ENCODE data around the gene HOXD3.

Gene HOXD3

GRCh38 chr2:176165370-176166050 is 8.4 kb downstream of the HOXD3 start:
- no peak overlapping the region for H3K27ac ChIP-seq (ENCODE audit: low read length)
- H3K9ac ChIP-seq (ENCODE audit: low read length) = no peak overlapping the region
- no peaks in the 10 kb centered on the region for H3K9me3 ChIP-seq (replicated peaks; ENCODE audit: insufficient read depth, low read length)
- no peaks in the 10 kb centered on the region for H3K9me2 ChIP-seq (replicated peaks; ENCODE audit: insufficient read depth, low read length)
- no peak overlapping the region for H3K4me2 ChIP-seq (ENCODE audit: low read depth, low read length)
- no peaks in the 10 kb centered on the region for H3K79me2 ChIP-seq (ENCODE audit: low read length)
- no peaks in the 10 kb centered on the region for H3K4me1 ChIP-seq (ENCODE audit: low read length)
- no peak for DNase-seq
- H3F3A ChIP-seq (ENCODE audit: insufficient read depth, low read length) = no peaks in the 10 kb centered on the region
- TF ChIP-seq EZH2 (optimal IDR thresholded peaks at IDR 0.05; ENCODE audit: low read depth, low read length) = no peak
- TF ChIP-seq CTCF (IDR thresholded peaks at IDR 0.05; ENCODE audit: low read length) = no peak
- no peak for TF ChIP-seq EZH2phosphoT487 (IDR thresholded peaks at IDR 0.05; ENCODE audit: low read length)
- H3K4me3 ChIP-seq (ENCODE audit: low read length) = no peak overlapping the region
- no peak overlapping the region for H2AFZ ChIP-seq (ENCODE audit: low read length)
- peaks cover 8% of the 10 kb centered on the region; the same call in 1 of the 2 replicates for H3K27me3 ChIP-seq (replicated peaks; ENCODE audit: insufficient read depth, low read length)
- H4K20me1 ChIP-seq (ENCODE audit: insufficient read depth, low read length) = no peaks in the 10 kb centered on the region
- H3K36me3 ChIP-seq (replicated peaks; ENCODE audit: insufficient read depth, low read length) = no peaks in the 10 kb centered on the region

GRCh38 chr2:176166272-176166671 is 9.2 kb downstream of the HOXD3 start:
- H3K9ac ChIP-seq (ENCODE audit: low read length) = no peak overlapping the region
- H3K27ac ChIP-seq (ENCODE audit: low read length) = no peak overlapping the region
- H3F3A ChIP-seq (ENCODE audit: insufficient read depth, low read length) = no peaks in the 10 kb centered on the region
- H3K9me2 ChIP-seq (replicated peaks; ENCODE audit: insufficient read depth, low read length) = no peaks in the 10 kb centered on the region
- H3K9me3 ChIP-seq (replicated peaks; ENCODE audit: insufficient read depth, low read length) = no peaks in the 10 kb centered on the region
- no peak overlapping the region for H3K4me2 ChIP-seq (ENCODE audit: low read depth, low read length)
- TF ChIP-seq CTCF (IDR thresholded peaks at IDR 0.05; ENCODE audit: low read length) = no peak
- no peak for TF ChIP-seq EZH2phosphoT487 (IDR thresholded peaks at IDR 0.05; ENCODE audit: low read length)
- TF ChIP-seq EZH2 (optimal IDR thresholded peaks at IDR 0.05; ENCODE audit: low read depth, low read length) = no peak
- H3K27me3 ChIP-seq (replicated peaks; ENCODE audit: insufficient read depth, low read length) = peaks cover 8% of the 10 kb centered on the region; the same call in 1 of the 2 replicates
- H3K4me1 ChIP-seq (ENCODE audit: low read length) = no peaks in the 10 kb centered on the region
- no peaks in the 10 kb centered on the region for H3K36me3 ChIP-seq (replicated peaks; ENCODE audit: insufficient read depth, low read length)
- H2AFZ ChIP-seq (ENCODE audit: low read length) = no peak overlapping the region
- no peak overlapping the region for H3K4me3 ChIP-seq (ENCODE audit: low read length)
- H3K79me2 ChIP-seq (ENCODE audit: low read length) = no peaks in the 10 kb centered on the region
- no peak for DNase-seq
- H4K20me1 ChIP-seq (ENCODE audit: insufficient read depth, low read length) = no peaks in the 10 kb centered on the region

GRCh38 chr2:176167398-176167797 is 10.3 kb downstream of the HOXD3 start:
- no peaks in the 10 kb centered on the region for H3K4me1 ChIP-seq (ENCODE audit: low read length)
- 0 out of 2 replicates have a peak, but pooled peaks cover 3% of the 10 kb centered on the region for H3K27me3 ChIP-seq (replicated peaks; ENCODE audit: insufficient read depth, low read length)
- no peak for TF ChIP-seq EZH2phosphoT487 (IDR thresholded peaks at IDR 0.05; ENCODE audit: low read length)
- no peak for TF ChIP-seq CTCF (IDR thresholded peaks at IDR 0.05; ENCODE audit: low read length)
- no peak for TF ChIP-seq EZH2 (optimal IDR thresholded peaks at IDR 0.05; ENCODE audit: low read depth, low read length)

More at GRCh38 chr2:176167398-176167797, 10.3 kb downstream of the HOXD3 start:
- DNase-seq = no peak
- H3K79me2 ChIP-seq (ENCODE audit: low read length) = no peaks in the 10 kb centered on the region
- no peak overlapping the region for H3K9ac ChIP-seq (ENCODE audit: low read length)
- H3K36me3 ChIP-seq (replicated peaks; ENCODE audit: insufficient read depth, low read length) = no peaks in the 10 kb centered on the region
- no peaks in the 10 kb centered on the region for H3F3A ChIP-seq (ENCODE audit: insufficient read depth, low read length)
- no peaks in the 10 kb centered on the region for H3K9me3 ChIP-seq (replicated peaks; ENCODE audit: insufficient read depth, low read length)
- no peak overlapping the region for H3K4me3 ChIP-seq (ENCODE audit: low read length)
- no peaks in the 10 kb centered on the region for H3K9me2 ChIP-seq (replicated peaks; ENCODE audit: insufficient read depth, low read length)
- H3K27ac ChIP-seq (ENCODE audit: low read length) = no peak overlapping the region
- H2AFZ ChIP-seq (ENCODE audit: low read length) = no peak overlapping the region
- no peaks in the 10 kb centered on the region for H4K20me1 ChIP-seq (ENCODE audit: insufficient read depth, low read length)
- H3K4me2 ChIP-seq (ENCODE audit: low read depth, low read length) = no peak overlapping the region
